Measurements from ENCODE around the gene PLA2G2C.

PLA2G2C gene

DNA sequence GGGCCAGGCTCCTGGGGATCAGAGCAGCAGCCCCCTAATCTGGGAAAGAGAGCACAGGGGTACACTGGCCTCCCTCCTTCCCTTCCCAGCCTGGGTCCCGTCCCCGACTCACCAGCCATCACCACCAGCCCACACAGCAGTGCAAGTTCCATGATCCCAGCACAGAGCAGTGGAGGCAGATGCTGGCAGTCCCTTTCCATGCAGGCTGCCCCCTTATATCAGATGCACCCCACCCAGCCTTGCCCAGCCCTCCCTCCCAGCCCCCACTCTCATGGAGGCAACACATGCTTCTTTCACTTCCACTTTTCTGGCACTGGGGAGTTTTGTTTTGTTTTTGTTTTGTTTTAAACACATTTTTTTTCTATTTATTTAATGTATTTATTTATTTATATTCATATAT, 67.0 kb downstream of the PLA2G2C start, which contains the start of gene PLA2G2D:
Gene PLA2G2D, minus strand, starts transcription at position 190 of the 400 bp plus-strand sequence. Its CDS starts 38 bp downstream, at position 152.
- Histone ChIP-seq H3K27ac (ENCODE audit: low read length) (no peak within 1 kb of the TSS), H3K9ac (ENCODE audit: low read depth, low read length) (no peak within 1 kb of the TSS), H3K27me3 (ENCODE audit: insufficient read depth, low read length) (no peaks in the 10 kb centered on the region)

DNA sequence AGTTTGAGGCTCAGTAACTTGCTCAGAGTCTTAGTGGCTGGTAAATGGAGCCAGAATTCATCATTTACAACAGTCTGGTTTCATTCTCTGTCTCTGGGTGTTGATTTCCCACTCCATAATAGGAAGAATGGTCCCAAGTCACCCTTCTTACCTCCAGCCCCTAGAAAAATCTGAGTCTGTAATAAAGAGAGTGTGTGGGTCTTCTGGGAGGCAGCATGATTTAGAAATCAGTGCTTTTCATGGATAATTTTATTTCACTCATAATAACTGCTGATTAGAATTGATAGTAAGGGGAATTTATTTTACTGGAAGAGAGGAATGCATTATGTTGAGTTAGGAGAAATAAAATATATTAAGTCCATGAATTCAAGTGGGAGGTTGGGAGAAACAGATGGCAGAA, 69.1 kb downstream of the PLA2G2C start:
- no peaks in the 10 kb centered on the region for H3K9me3 ChIP-seq (ENCODE audit: insufficient read depth, low read depth, low read length)
- H3K4me1 ChIP-seq (ENCODE audit: insufficient read depth, low read length): peaks cover 6% of the 10 kb centered on the region; the same call in 1 of the 2 replicates
- no peak overlapping the region for H3K27ac ChIP-seq (ENCODE audit: low read length)
- no peaks in the 10 kb centered on the region for H3K36me3 ChIP-seq (ENCODE audit: insufficient read depth, low read depth, low read length)
- H3K4me3 ChIP-seq (ENCODE audit: low read length): no peak overlapping the region
- H3K27me3 ChIP-seq (ENCODE audit: insufficient read depth, low read length): no peaks in the 10 kb centered on the region
- no peak overlapping the region for H3K9ac ChIP-seq (ENCODE audit: low read depth, low read length)

More for the DNA sequence above, 67.0 kb downstream of the PLA2G2C start, which contains the start of gene PLA2G2D:
- H3K4me1 ChIP-seq (ENCODE audit: insufficient read depth, low read length): peaks cover 3% of the 10 kb centered on the region; the same call in 1 of the 2 replicates
- no peaks in the 10 kb centered on the region for H3K36me3 ChIP-seq (ENCODE audit: insufficient read depth, low read depth, low read length)
- no peak within 1 kb of the TSS for H3K4me3 ChIP-seq (ENCODE audit: low read length)
- no peaks in the 10 kb centered on the region for H3K9me3 ChIP-seq (ENCODE audit: insufficient read depth, low read depth, low read length)

GRCh38 chr1:20115916-20116315, 70.4 kb downstream of the PLA2G2C start:
- H3K9ac ChIP-seq (ENCODE audit: low read depth, low read length): no peak overlapping the region
- no peaks in the 10 kb centered on the region for H3K36me3 ChIP-seq (ENCODE audit: insufficient read depth, low read depth, low read length)
- H3K27me3 ChIP-seq (ENCODE audit: insufficient read depth, low read length): no peaks in the 10 kb centered on the region
- H3K4me1 ChIP-seq (ENCODE audit: insufficient read depth, low read length): peaks cover 6% of the 10 kb centered on the region; the same call in 1 of the 2 replicates
- no peak overlapping the region for H3K4me3 ChIP-seq (ENCODE audit: low read length)
- H3K27ac ChIP-seq (ENCODE audit: low read length): no peak overlapping the region
- H3K9me3 ChIP-seq (ENCODE audit: insufficient read depth, low read depth, low read length): no peaks in the 10 kb centered on the region

- no peak overlapping the region for H3K9ac ChIP-seq (ENCODE audit: low read depth, low read length)
- H3K36me3 ChIP-seq (ENCODE audit: insufficient read depth, low read depth, low read length): no peaks in the 10 kb centered on the region
- peaks cover 6% of the 10 kb centered on the region; the same call in 1 of the 2 replicates for H3K4me1 ChIP-seq (ENCODE audit: insufficient read depth, low read length)
- H3K27me3 ChIP-seq (ENCODE audit: insufficient read depth, low read length): no peaks in the 10 kb centered on the region
- no peaks in the 10 kb centered on the region for H3K9me3 ChIP-seq (ENCODE audit: insufficient read depth, low read depth, low read length)
- H3K4me3 ChIP-seq (ENCODE audit: low read length): no peak overlapping the region
- no peak overlapping the region for H3K27ac ChIP-seq (ENCODE audit: low read length)
Measured at GRCh38 chr1:20115479-20115878, 70.8 kb downstream of the PLA2G2C start.

GRCh38 chr1:20114021-20114648, 72.2 kb downstream of the PLA2G2C start:
- Histone ChIP-seq H3K9me3 (ENCODE audit: insufficient read depth, low read depth, low read length) (no peaks in the 10 kb centered on the region), H3K4me1 (ENCODE audit: insufficient read depth, low read length) (peaks cover 6% of the 10 kb centered on the region; the same call in 1 of the 2 replicates), H3K36me3 (ENCODE audit: insufficient read depth, low read depth, low read length) (no peaks in the 10 kb centered on the region), H3K27me3 (ENCODE audit: insufficient read depth, low read length) (no peaks in the 10 kb centered on the region), H3K4me3 (ENCODE audit: low read length) (no peak overlapping the region), H3K9ac (ENCODE audit: low read depth, low read length) (no peak overlapping the region), H3K27ac (ENCODE audit: low read length) (no peak overlapping the region)
